Colonic mucosa (tissue), 4 donors: ENCODE results near the gene MYO1G. TPM values are rescaled to one million over a fixed set of nuclear protein-coding genes. Genes with fewer than 3 reads are reported as not detected.

Experiments
- DNase-seq: peaks from one replicate; pipeline ENCODE4 v3.0.0-alpha.2; 2020
- H3K27ac ChIP-seq: fragments of 200-600 bp; one replicate; pipeline ENCODE4 v1.8.0; 2021
- H3K27me3 ChIP-seq: fragments of 200-600 bp; one replicate; pipeline ENCODE4 v1.8.0; 2021
- H3K36me3 ChIP-seq: fragments of 200-600 bp; one replicate; pipeline ENCODE4 v1.8.0; 2021
- H3K4me1 ChIP-seq: fragments of 200-600 bp; one replicate; pipeline ENCODE4 v1.8.0; 2021; ENCODE audit warnings: mild to moderate bottlenecking
- H3K4me3 ChIP-seq: fragments of 200-600 bp; one replicate; pipeline ENCODE4 v1.8.0; 2021
- H3K9ac ChIP-seq, 2 donors: one replicate each; pipeline ENCODE4 v1.7.0; 2013; ENCODE audit warnings: control low read depth in 2 of 2, low read depth in 2 of 2, low read length in 2 of 2
- H3K9me3 ChIP-seq: fragments of 200-600 bp; one replicate; pipeline ENCODE4 v1.8.0; 2021
- intact Hi-C: fragments of 100-400 bp; cut with DNase I; formaldehyde crosslinking; loops from one replicate; pipeline ENCODE4 v1.14.1; 2022
- total RNA-seq, 2 donors: library from RNA; stranded (reverse); fragmentation: NEBNext Ultra II Directional in 1 of 2; extraction: Animal tissue kit (Norgen Biotek cat#: 25700) in 1 of 2; gene quantifications; one replicate each; pipeline ENCODE4 v1.2.1, GENCODE V29; 2021
- TF ChIP-seq, protein P1 (sequence below): fragments of 200-600 bp; IDR thresholded peaks from one replicate; pipeline ENCODE4 v1.8.0; 2022; ENCODE audit warnings: antibody characterized with exemption, mild to moderate bottlenecking
- donor health status: healthy.
- donor health status: DM: no; HTN: no; CAD: no.
- donor health status: DM: no; HTN: no; CAD: no.

Gene MYO1G
- total RNA-seq, 2 donors from 2014 or later = 2.1 to 3.6 TPM

GRCh38 chr7:45024126-45024744 lies 45.4 kb upstream of the MYO1G start:
- no peak overlapping the region for H3K27ac ChIP-seq
- DNase-seq = no peak
- TF ChIP-seq, protein P1, sequence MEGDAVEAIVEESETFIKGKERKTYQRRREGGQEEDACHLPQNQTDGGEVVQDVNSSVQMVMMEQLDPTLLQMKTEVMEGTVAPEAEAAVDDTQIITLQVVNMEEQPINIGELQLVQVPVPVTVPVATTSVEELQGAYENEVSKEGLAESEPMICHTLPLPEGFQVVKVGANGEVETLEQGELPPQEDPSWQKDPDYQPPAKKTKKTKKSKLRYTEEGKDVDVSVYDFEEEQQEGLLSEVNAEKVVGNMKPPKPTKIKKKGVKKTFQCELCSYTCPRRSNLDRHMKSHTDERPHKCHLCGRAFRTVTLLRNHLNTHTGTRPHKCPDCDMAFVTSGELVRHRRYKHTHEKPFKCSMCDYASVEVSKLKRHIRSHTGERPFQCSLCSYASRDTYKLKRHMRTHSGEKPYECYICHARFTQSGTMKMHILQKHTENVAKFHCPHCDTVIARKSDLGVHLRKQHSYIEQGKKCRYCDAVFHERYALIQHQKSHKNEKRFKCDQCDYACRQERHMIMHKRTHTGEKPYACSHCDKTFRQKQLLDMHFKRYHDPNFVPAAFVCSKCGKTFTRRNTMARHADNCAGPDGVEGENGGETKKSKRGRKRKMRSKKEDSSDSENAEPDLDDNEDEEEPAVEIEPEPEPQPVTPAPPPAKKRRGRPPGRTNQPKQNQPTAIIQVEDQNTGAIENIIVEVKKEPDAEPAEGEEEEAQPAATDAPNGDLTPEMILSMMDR = no peak
- H3K4me3 ChIP-seq = no peak overlapping the region
- H3K36me3 ChIP-seq = no peaks in the 10 kb centered on the region
- no peaks in the 10 kb centered on the region for H3K9me3 ChIP-seq
- intact Hi-C loops = no loop called here
- H3K27me3 ChIP-seq = no peaks in the 10 kb centered on the region
- H3K4me1 ChIP-seq = no peaks in the 10 kb centered on the region
- no peak overlapping the region for H3K9ac ChIP-seq

- Histone ChIP-seq H3K4me3 (no peak overlapping the region), H3K36me3 (no peaks in the 10 kb centered on the region), H3K27me3 (no peaks in the 10 kb centered on the region), H3K9me3 (no peaks in the 10 kb centered on the region), H3K27ac (no peak overlapping the region), H3K9ac (no peak overlapping the region), H3K4me1 (no peaks in the 10 kb centered on the region)
- TF ChIP-seq, protein P1 = no peak
- intact Hi-C loops = no loop called here
- DNase-seq = no peak
Measured at GRCh38 chr7:45021604-45022296, 42.9 kb upstream of the MYO1G start.

- H3K9me3 ChIP-seq = no peaks in the 10 kb centered on the region
- TF ChIP-seq, protein P1 = no peak
- H3K36me3 ChIP-seq = no peaks in the 10 kb centered on the region
- no peak overlapping the region for H3K27ac ChIP-seq
- intact Hi-C loops = no loop called here
- H3K4me3 ChIP-seq = no peak overlapping the region
- no peak for DNase-seq
- no peaks in the 10 kb centered on the region for H3K4me1 ChIP-seq
- H3K9ac ChIP-seq = no peak overlapping the region
- no peaks in the 10 kb centered on the region for H3K27me3 ChIP-seq
Measured at GRCh38 chr7:45020915-45021314, 42.1 kb upstream of the MYO1G start.

DNA sequence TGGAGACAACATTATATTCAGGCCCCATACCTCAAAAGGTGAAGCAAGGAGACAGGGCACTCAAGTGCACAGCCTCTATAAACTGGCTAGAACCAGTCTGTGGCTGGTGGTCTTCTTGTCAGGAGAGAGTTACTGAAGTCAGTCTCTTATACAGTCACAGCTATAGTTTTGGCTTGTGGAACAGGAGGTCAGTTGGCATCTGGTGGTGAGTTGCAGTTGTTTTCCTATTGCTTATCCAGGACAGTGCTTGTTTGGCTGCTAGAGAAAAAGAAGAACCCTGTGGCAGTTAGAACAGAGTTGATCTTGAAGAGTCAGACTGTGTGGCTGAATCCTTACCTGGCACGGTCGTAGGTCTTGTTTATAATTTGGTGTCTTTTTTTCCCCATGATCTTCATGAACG lies 38.4 kb upstream of the MYO1G start:
- Histone ChIP-seq H3K27me3 (no peaks in the 10 kb centered on the region), H3K4me3 (no peak overlapping the region), H3K9me3 (no peaks in the 10 kb centered on the region), H3K27ac (no peak overlapping the region), H3K36me3 (no peaks in the 10 kb centered on the region), H3K4me1 (no peaks in the 10 kb centered on the region), H3K9ac (no peak overlapping the region)
- DNase-seq = no peak
- intact Hi-C loops = no loop called here
- TF ChIP-seq, protein P1 = no peak

GRCh38 chr7:45015313-45015712 lies 36.5 kb upstream of the MYO1G start:
- H3K36me3 ChIP-seq = no peaks in the 10 kb centered on the region
- DNase-seq = no peak
- no peaks in the 10 kb centered on the region for H3K9me3 ChIP-seq
- no peak overlapping the region for H3K4me3 ChIP-seq
- no peaks in the 10 kb centered on the region for H3K4me1 ChIP-seq
- TF ChIP-seq, protein P1 = no peak
- intact Hi-C loops = no loop called here
- no peaks in the 10 kb centered on the region for H3K27me3 ChIP-seq
- no peak overlapping the region for H3K9ac ChIP-seq
- no peak overlapping the region for H3K27ac ChIP-seq
